Measurements from ENCODE around the gene DAAM1.
A peak's percentile ranks its signal among the peaks of the same experiment; 100 is the strongest.

Gene DAAM1

DNA sequence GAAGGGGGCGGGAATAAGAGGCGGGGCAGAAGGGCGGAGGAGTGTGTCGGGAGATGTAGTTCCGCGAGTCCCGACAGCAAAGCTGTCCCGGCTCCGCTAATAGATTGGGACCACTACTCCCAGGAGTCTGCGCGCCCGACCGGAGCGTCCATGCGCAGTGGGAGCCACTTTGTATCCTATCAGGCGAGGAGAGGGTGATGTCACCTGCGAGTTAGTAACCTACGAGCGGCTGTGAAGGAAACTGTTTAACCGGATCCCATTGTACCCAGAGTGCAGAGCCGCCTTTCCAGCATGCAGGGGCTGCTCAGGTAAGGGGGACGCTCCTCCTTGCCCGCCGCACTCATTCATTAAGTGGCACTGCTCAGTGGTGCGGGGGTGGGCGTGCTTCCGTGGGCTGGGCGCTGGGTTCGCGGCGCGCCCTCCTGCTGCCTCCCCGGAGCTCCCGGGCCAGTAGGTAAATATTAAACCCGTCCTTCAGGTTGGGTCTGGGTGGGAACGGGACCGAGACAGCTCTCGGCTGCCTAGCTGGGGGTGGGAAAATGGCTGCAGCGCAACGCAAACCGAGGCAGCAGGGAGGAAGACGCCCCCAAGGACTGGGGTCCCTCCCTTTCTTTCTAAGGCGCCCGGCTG lies at the start of gene DAAM1:
Gene DAAM1 (plus strand): TSS at position 207 of the 630 bp plus-strand sequence. CDS start 74,811 bp downstream, outside the sequence.
- Histone ChIP-seq H3K9me3 (ENCODE audit: insufficient read depth, low read length, severe bottlenecking) (no peaks in the 10 kb centered on the region), H3K27me3 (ENCODE audit: insufficient read depth, low read length, poor library complexity) (peaks cover 50% of the 10 kb centered on the region), H2AFZ (ENCODE audit: low read depth, low read length) (peak within 1 kb of the TSS; percentile 98), H3K36me3 (ENCODE audit: insufficient read depth, low read length) (no peaks in the 10 kb centered on the region), H4K20me1 (ENCODE audit: insufficient read depth, low read length) (peaks cover 16% of the 10 kb centered on the region; the same call in 1 of the 2 replicates), H3K4me2 (ENCODE audit: insufficient read depth, low read length) (peak within 1 kb of the TSS; percentile 99), H3K9ac (ENCODE audit: low read depth, low read length) (peak within 1 kb of the TSS; percentile 71), H3K4me1 (ENCODE audit: insufficient read depth, low read length) (peaks cover 26% of the 10 kb centered on the region), H3K79me2 (ENCODE audit: insufficient read depth, low read length) (no peaks in the 10 kb centered on the region), H3K4me3 (ENCODE audit: low read depth in 1 of 2, low read length in 2 of 2) (peak within 1 kb of the TSS; percentile 68 to 86), H3K27ac (ENCODE audit: low read length) (peak within 1 kb of the TSS; percentile 65)
- no peak for TF ChIP-seq EZH2 (IDR thresholded peaks at IDR 0.05; ENCODE audit: borderline replicate concordance, low read depth, low read length, severe bottlenecking)
- TF ChIP-seq, protein P1, sequence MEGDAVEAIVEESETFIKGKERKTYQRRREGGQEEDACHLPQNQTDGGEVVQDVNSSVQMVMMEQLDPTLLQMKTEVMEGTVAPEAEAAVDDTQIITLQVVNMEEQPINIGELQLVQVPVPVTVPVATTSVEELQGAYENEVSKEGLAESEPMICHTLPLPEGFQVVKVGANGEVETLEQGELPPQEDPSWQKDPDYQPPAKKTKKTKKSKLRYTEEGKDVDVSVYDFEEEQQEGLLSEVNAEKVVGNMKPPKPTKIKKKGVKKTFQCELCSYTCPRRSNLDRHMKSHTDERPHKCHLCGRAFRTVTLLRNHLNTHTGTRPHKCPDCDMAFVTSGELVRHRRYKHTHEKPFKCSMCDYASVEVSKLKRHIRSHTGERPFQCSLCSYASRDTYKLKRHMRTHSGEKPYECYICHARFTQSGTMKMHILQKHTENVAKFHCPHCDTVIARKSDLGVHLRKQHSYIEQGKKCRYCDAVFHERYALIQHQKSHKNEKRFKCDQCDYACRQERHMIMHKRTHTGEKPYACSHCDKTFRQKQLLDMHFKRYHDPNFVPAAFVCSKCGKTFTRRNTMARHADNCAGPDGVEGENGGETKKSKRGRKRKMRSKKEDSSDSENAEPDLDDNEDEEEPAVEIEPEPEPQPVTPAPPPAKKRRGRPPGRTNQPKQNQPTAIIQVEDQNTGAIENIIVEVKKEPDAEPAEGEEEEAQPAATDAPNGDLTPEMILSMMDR (IDR thresholded peaks at IDR 0.05; ENCODE audit: borderline replicate concordance, extremely low read depth, low read length, poor library complexity, severe bottlenecking): no peak
- peak; percentile 97 for ATAC-seq (ENCODE audit: insufficient read depth, low read depth)
- peak; percentile 97 for DNase-seq

DNA sequence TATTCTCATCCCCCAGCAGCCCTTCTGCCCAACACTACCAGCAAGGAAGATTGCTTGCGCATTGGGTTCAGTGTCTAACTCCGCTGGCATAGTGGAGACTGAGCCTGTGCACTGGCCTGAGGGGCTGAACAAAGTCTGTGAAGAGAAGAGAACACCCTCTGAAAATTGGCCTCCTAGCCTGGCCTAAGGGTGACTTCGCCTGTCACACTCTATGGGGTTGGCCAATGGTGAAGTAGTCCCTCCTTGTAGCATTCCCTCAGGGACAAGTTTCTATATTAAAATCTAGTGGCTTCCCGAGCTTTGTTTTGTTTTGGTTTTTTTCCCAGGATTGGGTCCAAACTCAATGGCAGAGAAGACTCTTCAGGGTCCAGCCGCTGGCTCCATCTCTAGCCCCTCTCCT lies 49.1 kb upstream of the DAAM1 start:
- Histone ChIP-seq H3K79me2 (ENCODE audit: insufficient read depth, low read length) (no peaks in the 10 kb centered on the region), H3K4me2 (ENCODE audit: insufficient read depth, low read length) (no peak overlapping the region), H3K9me3 (ENCODE audit: insufficient read depth, low read length, severe bottlenecking) (no peaks in the 10 kb centered on the region), H3K4me3 (ENCODE audit: low read depth in 1 of 2, low read length in 2 of 2) (no peak overlapping the region), H3K4me1 (ENCODE audit: insufficient read depth, low read length) (no peaks in the 10 kb centered on the region), H2AFZ (ENCODE audit: low read depth, low read length) (no peak overlapping the region), H3K36me3 (ENCODE audit: insufficient read depth, low read length) (no peaks in the 10 kb centered on the region), H4K20me1 (ENCODE audit: insufficient read depth, low read length) (no peaks in the 10 kb centered on the region), H3K9ac (ENCODE audit: low read depth, low read length) (no peak overlapping the region), H3K27ac (ENCODE audit: low read length) (no peak overlapping the region), H3K27me3 (ENCODE audit: insufficient read depth, low read length, poor library complexity) (no peaks in the 10 kb centered on the region)
- DNase-seq (no peak), ATAC-seq (ENCODE audit: insufficient read depth, low read depth) (no peak)
- no peak for TF ChIP-seq EZH2 (IDR thresholded peaks at IDR 0.05; ENCODE audit: borderline replicate concordance, low read depth, low read length, severe bottlenecking)
- TF ChIP-seq, protein P1 (IDR thresholded peaks at IDR 0.05; ENCODE audit: borderline replicate concordance, extremely low read depth, low read length, poor library complexity, severe bottlenecking): no peak

DNA sequence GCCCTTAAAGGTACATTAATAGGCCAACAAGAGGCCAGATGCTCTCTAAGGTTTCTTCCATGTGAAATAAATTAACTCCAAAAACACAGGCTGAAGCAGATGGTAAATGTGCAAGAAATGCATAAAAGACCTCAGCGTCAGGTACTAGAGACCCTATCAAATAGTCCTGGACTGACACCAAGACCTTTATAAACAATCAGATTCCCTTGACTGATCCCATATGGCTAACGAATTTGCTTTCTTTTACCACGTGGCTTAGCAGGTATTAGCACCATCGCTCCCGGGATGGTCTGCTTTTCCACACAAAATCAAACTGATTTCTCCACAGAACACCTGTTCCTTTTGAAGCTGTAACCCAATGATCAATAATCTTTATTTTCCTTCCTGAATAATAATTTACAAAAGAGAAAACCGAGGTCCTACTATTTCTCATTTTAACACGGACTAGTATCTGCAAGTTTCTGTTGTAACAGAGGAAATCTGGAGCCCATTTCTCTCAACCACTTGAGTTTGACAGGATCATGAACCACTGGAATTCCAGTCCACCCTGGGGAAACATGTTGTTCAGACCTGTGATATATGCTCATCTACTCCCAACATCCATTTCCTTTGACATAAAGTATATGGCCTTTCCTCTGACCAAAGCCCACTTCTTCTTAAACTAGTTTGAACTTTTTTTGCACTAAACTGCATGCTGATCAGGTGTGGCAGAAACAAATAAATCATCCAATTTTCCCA lies 48.2 kb upstream of the DAAM1 start:
- no peak for DNase-seq
- H3K4me3 ChIP-seq (ENCODE audit: low read depth in 1 of 2, low read length in 2 of 2): no peak overlapping the region
- H3K9ac ChIP-seq (ENCODE audit: low read depth, low read length): no peak overlapping the region
- H3K4me2 ChIP-seq (ENCODE audit: insufficient read depth, low read length): no peak overlapping the region
- no peaks in the 10 kb centered on the region for H4K20me1 ChIP-seq (ENCODE audit: insufficient read depth, low read length)
- no peak overlapping the region for H2AFZ ChIP-seq (ENCODE audit: low read depth, low read length)
- no peaks in the 10 kb centered on the region for H3K36me3 ChIP-seq (ENCODE audit: insufficient read depth, low read length)
- no peaks in the 10 kb centered on the region for H3K27me3 ChIP-seq (ENCODE audit: insufficient read depth, low read length, poor library complexity)
- no peaks in the 10 kb centered on the region for H3K4me1 ChIP-seq (ENCODE audit: insufficient read depth, low read length)
- no peak for TF ChIP-seq EZH2 (IDR thresholded peaks at IDR 0.05; ENCODE audit: borderline replicate concordance, low read depth, low read length, severe bottlenecking)
- TF ChIP-seq, protein P1 (IDR thresholded peaks at IDR 0.05; ENCODE audit: borderline replicate concordance, extremely low read depth, low read length, poor library complexity, severe bottlenecking): no peak
- no peaks in the 10 kb centered on the region for H3K79me2 ChIP-seq (ENCODE audit: insufficient read depth, low read length)
- no peaks in the 10 kb centered on the region for H3K9me3 ChIP-seq (ENCODE audit: insufficient read depth, low read length, severe bottlenecking)
- ATAC-seq (ENCODE audit: insufficient read depth, low read depth): no peak
- no peak overlapping the region for H3K27ac ChIP-seq (ENCODE audit: low read length)
